Fibroblast of lung (primary cell): ENCODE results near the gene NRM.
A peak's percentile ranks its signal among the peaks of the same experiment; 100 is the strongest.

Experiments
- CTCF ChIP-seq, 2 donors: IDR thresholded peaks in 1 of 2; conservative IDR thresholded peaks in 1 of 2; 1 replicate in 1 of 2; 2 replicates in 1 of 2; pipeline ENCODE4 v1.5.1; 2011 to 2012; ENCODE audit warnings: low read length in 2 of 2, control low read depth in 1 of 2, inconsistent platforms in 1 of 2, low read depth in 1 of 2, mild to moderate bottlenecking in 1 of 2
- EZH2 ChIP-seq: IDR thresholded peaks from 2 replicates; pipeline ENCODE4 v1.5.1; 2012; ENCODE audit warnings: low read length, control low read depth, mild to moderate bottlenecking; ENCODE audit errors: missing control alignments

GRCh38 chr6:30717129-30717844, 26.5 kb upstream of the NRM start, which contains the start of gene MDC1:
- TF ChIP-seq CTCF (conservative IDR thresholded peaks at IDR 0.05 in 1 of 2, IDR thresholded peaks at IDR 0.05 in 1 of 2; ENCODE audit: low read depth in 1 of 2, low read length in 2 of 2): peak in 1 of 2 donors; percentile 29
- TF ChIP-seq EZH2: no peak
